Right cardiac atrium (tissue), 5 donors: ENCODE measurements around the gene OSBP. TPM values are rescaled to one million over a fixed set of nuclear protein-coding genes. Genes with fewer than 3 reads are reported as not detected.

Source experiments
- ATAC-seq, 2 donors: fragments of 200-7000 bp; cut with Tn5 transposase; one replicate each; pipeline versions ENCODE4 v1.8.0 to v1.9.1; 2020; ENCODE audit warnings: moderate library complexity in 2 of 2, mild to moderate bottlenecking in 1 of 2
- DNase-seq, 3 donors: peaks; one replicate each; pipeline ENCODE4 v3.0.0-alpha.2; 2020
- H3K27ac ChIP-seq: one replicate; pipeline ENCODE4 v1.5.1; 2013; ENCODE audit warnings: mild to moderate bottlenecking, low read length, control low read depth, moderate library complexity
- H3K27me3 ChIP-seq: one replicate; pipeline ENCODE4 v1.6.1; 2013; ENCODE audit not compliant: control insufficient read depth, insufficient read depth
- H3K4me1 ChIP-seq: one replicate; pipeline ENCODE4 v1.6.1; 2013; ENCODE audit warnings: low read length; ENCODE audit not compliant: control insufficient read depth, insufficient read depth
- H3K4me3 ChIP-seq: one replicate; pipeline ENCODE4 v1.5.1; 2013; ENCODE audit warnings: low read length, control low read depth
- H3K9me3 ChIP-seq: one replicate; pipeline ENCODE4 v1.6.1; 2013; ENCODE audit warnings: low read length; ENCODE audit not compliant: control insufficient read depth
- WGBS: extraction: QIAGEN DNeasy Blood & Tissue Kit; methylation state at CpG from one replicate; pipeline ENCODE4 v1.1.7; 2013; 5-methylcytosine and 5-hydroxymethylcytosine counted together
- intact Hi-C, 4 donors: fragments of 100-400 bp; cut with DNase I; formaldehyde crosslinking; loops; one replicate each; pipeline versions ENCODE4 v1.11.0 to v1.14.0; 2022 to 2023
- long read RNA-seq, 4 donors: library from polyadenylated mRNA; unstranded; transcript quantifications; one replicate each; pipeline ENCODE4 v2.0.0, GENCODE V29; 2020 to 2021
- polyA plus RNA-seq: library from polyadenylated mRNA; stranded (reverse); fragments of 200-250 nt; gene quantifications from one replicate; pipeline ENCODE4 v1.2.3, GENCODE V29; 2013
- total RNA-seq, 4 donors: library from RNA; stranded (reverse); fragmentation: NEBNext Ultra II Directional; extraction: Animal tissue kit (Norgen Biotek cat#: 25700); gene quantifications; one replicate each; pipeline ENCODE4 v1.2.1, GENCODE V29; 2021
- donor health status: healthy with polysubstance abuse.
- donor health status: DM: no; HTN: yes; CAD: no.
- donor health status: DM: no; HTN: no; CAD: no.
- donor health status: DM: no; HTN: yes; CAD: no; lungs with severe emphysema.
- donor health status: DM: yes; HTN: yes; CAD: no.

OSBP gene, protein sequence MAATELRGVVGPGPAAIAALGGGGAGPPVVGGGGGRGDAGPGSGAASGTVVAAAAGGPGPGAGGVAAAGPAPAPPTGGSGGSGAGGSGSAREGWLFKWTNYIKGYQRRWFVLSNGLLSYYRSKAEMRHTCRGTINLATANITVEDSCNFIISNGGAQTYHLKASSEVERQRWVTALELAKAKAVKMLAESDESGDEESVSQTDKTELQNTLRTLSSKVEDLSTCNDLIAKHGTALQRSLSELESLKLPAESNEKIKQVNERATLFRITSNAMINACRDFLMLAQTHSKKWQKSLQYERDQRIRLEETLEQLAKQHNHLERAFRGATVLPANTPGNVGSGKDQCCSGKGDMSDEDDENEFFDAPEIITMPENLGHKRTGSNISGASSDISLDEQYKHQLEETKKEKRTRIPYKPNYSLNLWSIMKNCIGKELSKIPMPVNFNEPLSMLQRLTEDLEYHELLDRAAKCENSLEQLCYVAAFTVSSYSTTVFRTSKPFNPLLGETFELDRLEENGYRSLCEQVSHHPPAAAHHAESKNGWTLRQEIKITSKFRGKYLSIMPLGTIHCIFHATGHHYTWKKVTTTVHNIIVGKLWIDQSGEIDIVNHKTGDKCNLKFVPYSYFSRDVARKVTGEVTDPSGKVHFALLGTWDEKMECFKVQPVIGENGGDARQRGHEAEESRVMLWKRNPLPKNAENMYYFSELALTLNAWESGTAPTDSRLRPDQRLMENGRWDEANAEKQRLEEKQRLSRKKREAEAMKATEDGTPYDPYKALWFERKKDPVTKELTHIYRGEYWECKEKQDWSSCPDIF
- total RNA-seq: 10 to 100 TPM; 33.9 to 40.6 (median 36.3) TPM
- polyA plus RNA-seq: 16.2 TPM
- long read RNA-seq, donor 1, full-length matches to known transcripts: 110 of 151 reads
- long read RNA-seq, donor 1, partial matches to known transcripts: 36 of 151 reads
- long read RNA-seq, donor 1, other reads (novel, unspliced or antisense): 5 of 151 reads
- long read RNA-seq, donor 2, full-length matches to known transcripts: 46 of 59 reads
- long read RNA-seq, donor 2, partial matches to known transcripts: 6 of 59 reads
- long read RNA-seq, donor 2, other reads (novel, unspliced or antisense): 7 of 59 reads
- long read RNA-seq, donor 3, partial matches to known transcripts: 13 of 21 reads
- long read RNA-seq, donor 3, other reads (novel, unspliced or antisense): 8 of 21 reads
- long read RNA-seq, donor 4, full-length matches to known transcripts: 45 of 57 reads
- long read RNA-seq, donor 4, partial matches to known transcripts: 9 of 57 reads
- long read RNA-seq, donor 4, other reads (novel, unspliced or antisense): 3 of 57 reads

DNA sequence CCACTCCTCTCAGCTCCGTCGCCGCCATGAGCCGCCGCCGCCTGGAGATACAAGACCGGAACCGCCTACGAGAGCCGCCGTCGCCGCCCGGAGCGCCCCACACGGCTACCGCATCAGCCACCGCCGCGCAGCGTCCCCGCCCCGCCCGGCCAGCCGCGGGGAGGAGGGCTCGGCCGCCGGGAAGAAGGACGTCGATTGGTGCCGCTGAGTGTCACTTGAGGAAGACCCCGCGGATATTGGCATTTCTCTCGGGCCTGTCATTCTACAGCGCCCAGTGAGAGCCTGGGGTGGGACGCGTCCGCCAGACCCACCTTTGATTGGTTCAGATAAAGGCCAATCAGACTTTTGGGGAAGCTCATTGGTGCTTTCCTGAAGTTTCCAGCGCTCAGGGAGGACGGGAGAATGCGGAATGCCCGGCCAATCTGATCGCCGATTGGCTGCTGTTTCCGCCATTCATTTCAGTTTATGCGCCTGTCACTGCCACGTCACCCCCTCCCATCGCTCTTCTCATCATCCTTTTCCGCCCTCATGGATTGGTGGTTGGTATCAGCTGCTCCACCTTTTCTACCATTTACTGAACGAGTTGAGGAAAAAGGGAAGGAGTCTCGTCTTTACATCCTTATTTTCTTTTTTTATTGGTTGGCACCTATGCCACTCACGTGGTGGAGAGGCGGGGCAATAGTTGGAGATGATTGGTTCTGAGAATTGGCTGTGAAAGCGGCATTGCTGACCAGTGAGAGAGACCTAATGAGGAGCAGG, at the start of gene OSBP:
Gene OSBP, minus strand, starts transcription at position 138 of the 759 bp plus-strand sequence. Its CDS starts 110 bp downstream, at position 28.
- no peaks in the 10 kb centered on the region for H3K9me3 ChIP-seq
- H3K27me3 ChIP-seq: no peaks in the 10 kb centered on the region
- DNase-seq (peak; percentile 99 to 100 (median 99)), ATAC-seq (peak; percentile 96)
- intact Hi-C loops: loop anchor here in 2 of 4 donors (10.0 kb wide), 2 partner anchors 51 to 61 kb away; no protein-coding TSS in a partner anchor
- peak within 1 kb of the TSS; percentile 98 for H3K27ac ChIP-seq
- H3K4me3 ChIP-seq: peak within 1 kb of the TSS; percentile 81
- H3K4me1 ChIP-seq: peaks cover 7% of the 10 kb centered on the region
- under 1% methylated on average over 55 of the region's 55 CpGs for WGBS

DNA sequence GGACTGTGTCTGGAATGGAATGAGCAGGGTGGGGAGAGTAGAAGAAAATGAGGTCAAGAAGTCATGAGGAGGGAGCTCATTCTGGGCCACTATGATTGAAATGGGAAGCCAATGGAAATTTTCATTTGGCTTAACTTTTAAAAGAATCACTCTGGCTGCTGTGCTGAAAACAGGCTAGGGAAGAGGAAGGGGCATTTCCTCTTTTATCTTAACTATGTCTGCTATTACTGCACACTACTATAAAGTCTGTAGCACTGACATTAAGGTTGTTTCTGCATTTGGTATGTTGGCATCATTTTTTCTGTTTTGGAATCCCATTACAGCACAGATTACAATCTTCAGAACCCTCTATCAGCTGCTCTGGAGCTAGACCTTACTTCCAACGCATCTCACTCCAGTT, 45.0 kb upstream of the OSBP start:
- no peak for ATAC-seq
- Histone ChIP-seq H3K27me3 (no peaks in the 10 kb centered on the region), H3K27ac (no peak overlapping the region), H3K4me3 (no peak overlapping the region), H3K9me3 (no peaks in the 10 kb centered on the region), H3K4me1 (no peaks in the 10 kb centered on the region)
- no peak for DNase-seq
- WGBS: 67% methylated on average over 1 of the region's 1 CpG
- intact Hi-C loops: loop anchor here in 2 of 4 donors (10.0 kb wide), 2 partner anchors 106 to 144 kb away; no protein-coding TSS in a partner anchor

DNA sequence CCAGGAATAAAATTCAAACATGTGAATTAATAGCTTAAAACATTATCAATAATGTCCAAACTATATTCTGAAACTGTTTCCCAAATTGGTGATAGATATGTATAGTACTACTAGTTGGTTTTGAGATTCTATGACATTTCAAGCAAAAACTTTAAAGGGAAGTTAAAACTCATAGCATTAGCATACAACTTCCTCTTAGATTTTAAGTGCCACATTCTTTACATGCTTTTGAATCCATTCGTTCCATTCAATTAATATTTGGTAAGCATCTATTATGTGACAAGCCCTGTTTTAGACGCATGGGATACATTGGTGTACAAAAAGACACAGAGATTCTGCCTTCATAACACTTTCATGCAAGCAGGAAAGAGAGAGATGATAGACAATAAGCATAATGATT, 44.4 kb upstream of the OSBP start:
- intact Hi-C loops: loop anchor here in 2 of 4 donors (10.0 kb wide), 2 partner anchors 105 to 145 kb away; no protein-coding TSS in a partner anchor
- no peaks in the 10 kb centered on the region for H3K27me3 ChIP-seq
- 54% methylated on average over 2 of the region's 2 CpGs for WGBS
- no peak overlapping the region for H3K4me3 ChIP-seq
- ATAC-seq: no peak
- no peak overlapping the region for H3K27ac ChIP-seq
- H3K4me1 ChIP-seq: no peaks in the 10 kb centered on the region
- no peaks in the 10 kb centered on the region for H3K9me3 ChIP-seq
- no peak for DNase-seq

DNA sequence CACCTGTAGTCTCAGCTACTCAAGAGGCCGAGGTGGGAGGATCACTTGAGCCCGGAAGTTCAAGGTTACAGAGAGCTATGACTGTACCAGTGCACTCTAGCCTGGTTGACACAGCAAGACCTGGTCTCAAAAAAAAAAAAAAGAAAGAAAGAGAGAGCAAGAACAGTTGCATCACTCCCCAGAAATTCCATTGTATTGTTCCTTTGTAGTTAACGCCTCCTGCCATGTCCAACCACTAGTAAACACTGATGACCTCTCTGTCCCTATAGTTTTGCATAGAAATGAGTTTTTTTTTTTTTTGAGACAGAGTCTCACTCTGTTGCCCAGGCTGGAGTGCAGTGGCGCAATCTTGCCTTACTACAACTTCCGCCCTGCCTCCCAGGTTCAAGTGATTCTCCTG, 42.5 kb upstream of the OSBP start:
- no peaks in the 10 kb centered on the region for H3K4me1 ChIP-seq
- H3K4me3 ChIP-seq: no peak overlapping the region
- no peak for DNase-seq
- intact Hi-C loops: no loop called here
- no peak overlapping the region for H3K27ac ChIP-seq
- H3K27me3 ChIP-seq: no peaks in the 10 kb centered on the region
- H3K9me3 ChIP-seq: no peaks in the 10 kb centered on the region
- 96% methylated on average over 5 of the region's 5 CpGs for WGBS
- ATAC-seq: no peak

DNA sequence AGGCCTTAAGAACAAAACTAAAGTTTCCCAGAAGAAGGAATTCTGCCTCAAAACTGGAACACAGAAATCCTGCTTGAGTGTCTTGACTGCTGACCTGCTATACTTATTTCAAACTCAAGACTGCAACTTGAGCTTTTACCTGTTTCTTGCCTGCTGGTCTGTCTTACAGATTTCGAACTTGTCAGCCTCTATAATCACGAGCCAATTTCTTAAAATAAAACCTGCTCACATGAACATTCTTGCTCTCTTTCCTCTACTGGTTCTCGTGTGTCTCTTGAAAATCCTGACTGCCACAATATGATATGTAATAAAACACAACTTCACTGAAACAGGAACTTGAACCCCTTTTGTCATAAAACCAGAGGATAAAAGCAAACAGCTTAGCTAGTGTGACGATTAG, 39.3 kb upstream of the OSBP start:
- H3K4me3 ChIP-seq: no peak overlapping the region
- whole genome bisulfite sequencing: 71% methylated on average over 4 of the region's 4 CpGs
- H3K27me3 ChIP-seq: no peaks in the 10 kb centered on the region
- H3K4me1 ChIP-seq: no peaks in the 10 kb centered on the region
- H3K9me3 ChIP-seq: no peaks in the 10 kb centered on the region
- ATAC-seq: no peak
- no peak for DNase-seq
- no peak overlapping the region for H3K27ac ChIP-seq
- intact Hi-C loops: no loop called here

DNA sequence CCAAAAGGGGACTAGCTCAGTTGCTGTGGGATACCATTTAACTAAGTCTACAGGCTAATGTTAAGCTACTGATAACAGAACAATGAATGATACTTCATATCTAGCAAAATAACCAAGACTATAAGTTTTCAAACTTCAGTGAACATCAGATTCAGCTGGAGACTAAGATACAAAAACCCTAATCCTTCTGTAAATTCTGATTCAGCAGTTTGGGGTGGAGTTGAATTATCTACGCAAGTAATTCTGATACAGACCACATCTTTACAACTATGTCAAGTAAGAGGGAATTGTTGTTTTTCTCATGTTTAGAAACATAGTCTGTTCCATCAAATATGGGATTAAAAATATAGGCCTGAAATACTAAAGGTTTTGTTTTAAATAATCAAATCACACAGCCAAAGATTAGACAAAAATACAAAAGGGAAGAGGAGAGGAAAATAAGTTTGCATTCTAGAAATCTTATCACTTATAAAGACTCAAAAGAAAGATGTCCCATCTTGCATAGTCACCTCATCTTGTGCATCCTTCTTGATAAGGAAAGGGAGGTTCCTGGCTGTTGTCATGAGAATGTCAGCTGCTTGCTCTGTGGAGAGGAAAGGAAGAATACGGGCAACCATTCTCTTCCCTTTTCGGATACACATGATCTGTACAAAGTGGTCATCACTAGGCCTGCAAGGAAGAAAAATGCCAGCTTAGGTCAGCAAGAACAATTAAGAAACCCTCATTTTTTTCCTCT, 31.8 kb upstream of the OSBP start:
- Histone ChIP-seq H3K27me3 (no peaks in the 10 kb centered on the region), H3K9me3 (no peaks in the 10 kb centered on the region), H3K4me1 (no peaks in the 10 kb centered on the region), H3K27ac (no peak overlapping the region), H3K4me3 (no peak overlapping the region)
- no peak for DNase-seq
- intact Hi-C loops: loop anchor here in 1 of 4 donors (10.0 kb wide), 1 partner anchor 53 kb away; no protein-coding TSS in a partner anchor
- ATAC-seq: no peak
- WGBS: 77% methylated on average over 3 of the region's 3 CpGs

DNA sequence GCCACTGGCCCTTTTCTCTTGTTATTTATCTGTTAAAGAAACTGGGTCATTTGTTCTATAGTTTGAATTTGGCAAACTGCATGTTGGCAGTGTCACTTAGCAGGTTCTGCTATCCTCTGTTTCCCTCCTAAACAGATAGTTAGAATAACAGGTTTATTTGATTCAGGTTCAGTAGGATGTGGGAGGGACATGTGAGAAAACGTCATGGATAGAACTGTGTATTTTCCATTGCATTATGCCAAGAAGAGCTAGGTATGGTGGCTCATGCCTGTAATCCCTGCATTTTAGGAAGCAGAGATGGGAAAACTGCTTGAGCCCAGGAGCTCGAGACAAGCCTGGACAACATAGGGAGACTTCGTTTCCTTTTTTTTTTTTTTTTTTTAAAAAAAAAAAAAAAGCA, 29.0 kb upstream of the OSBP start:
- Histone ChIP-seq H3K9me3 (no peaks in the 10 kb centered on the region), H3K27ac (no peak overlapping the region), H3K4me3 (no peak overlapping the region), H3K27me3 (no peaks in the 10 kb centered on the region), H3K4me1 (no peaks in the 10 kb centered on the region)
- ATAC-seq (no peak), DNase-seq (no peak)
- intact Hi-C loops: loop anchor here in 1 of 4 donors (10.0 kb wide), 1 partner anchor 50 kb away; no protein-coding TSS in a partner anchor
- WGBS: 82% methylated on average over 3 of the region's 3 CpGs

DNA sequence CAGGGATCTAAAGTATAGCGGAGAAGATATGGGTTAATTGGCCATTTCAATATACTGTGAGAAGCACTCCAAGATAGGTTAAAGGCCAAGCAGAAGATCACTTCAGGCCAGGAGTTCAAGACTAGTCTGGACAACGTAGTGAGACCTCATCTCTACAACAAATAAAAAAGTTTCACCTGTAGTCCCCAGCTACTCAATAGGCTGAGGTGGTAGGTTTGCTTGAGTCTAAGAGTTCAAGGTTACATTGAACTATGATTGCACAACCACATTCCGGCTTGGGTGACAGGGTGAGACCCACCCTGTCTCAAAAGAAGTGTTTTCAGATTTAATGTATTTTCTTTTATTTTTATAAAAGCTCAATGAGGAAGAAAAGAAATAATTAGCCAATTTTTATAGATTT, 27.8 kb upstream of the OSBP start:
- Histone ChIP-seq H3K4me1 (no peaks in the 10 kb centered on the region), H3K4me3 (no peak overlapping the region), H3K9me3 (no peaks in the 10 kb centered on the region), H3K27me3 (no peaks in the 10 kb centered on the region), H3K27ac (no peak overlapping the region)
- ATAC-seq: no peak
- intact Hi-C loops: loop anchor here in 1 of 4 donors (10.0 kb wide), 1 partner anchor 49 kb away; no protein-coding TSS in a partner anchor
- DNase-seq: no peak
- 95% methylated on average over 3 of the region's 3 CpGs for WGBS

DNA sequence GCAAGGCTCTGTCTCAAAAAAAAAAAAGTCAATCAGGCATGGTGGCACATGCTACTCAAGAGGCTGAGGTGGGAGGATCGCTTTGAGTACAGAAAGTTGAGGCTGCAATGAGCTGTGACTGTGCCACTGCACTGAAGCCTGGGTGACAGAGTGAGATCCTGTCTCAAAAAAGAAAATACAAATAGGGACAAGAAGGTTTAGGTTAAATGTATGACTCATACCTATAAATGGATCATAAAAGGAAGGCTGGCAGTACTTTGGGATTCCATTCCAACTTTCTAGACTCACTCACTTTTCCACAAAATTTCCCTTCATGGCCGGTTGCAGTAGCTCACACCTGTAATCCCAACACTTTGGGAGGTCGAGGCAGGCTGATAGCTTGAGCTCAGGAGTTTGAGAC, 25.6 kb upstream of the OSBP start:
- no peaks in the 10 kb centered on the region for H3K4me1 ChIP-seq
- intact Hi-C loops: loop anchor here in 1 of 4 donors (10.0 kb wide), 1 partner anchor 46 kb away; no protein-coding TSS in a partner anchor
- H3K4me3 ChIP-seq: no peak overlapping the region
- no peak overlapping the region for H3K27ac ChIP-seq
- DNase-seq (no peak), ATAC-seq (no peak)
- WGBS: 95% methylated on average over 3 of the region's 3 CpGs
- no peaks in the 10 kb centered on the region for H3K9me3 ChIP-seq
- H3K27me3 ChIP-seq: no peaks in the 10 kb centered on the region
